DLD1 (cell line): ENCODE measurements around the gene MEGF11.

Experiments
- in situ Hi-C: cut with HindIII; loops from 2 replicates; pipeline ENCODE4 v1.10.0; 2017; ENCODE audit warnings: low sequenced_read_pairs

The MEGF11 gene

DNA sequence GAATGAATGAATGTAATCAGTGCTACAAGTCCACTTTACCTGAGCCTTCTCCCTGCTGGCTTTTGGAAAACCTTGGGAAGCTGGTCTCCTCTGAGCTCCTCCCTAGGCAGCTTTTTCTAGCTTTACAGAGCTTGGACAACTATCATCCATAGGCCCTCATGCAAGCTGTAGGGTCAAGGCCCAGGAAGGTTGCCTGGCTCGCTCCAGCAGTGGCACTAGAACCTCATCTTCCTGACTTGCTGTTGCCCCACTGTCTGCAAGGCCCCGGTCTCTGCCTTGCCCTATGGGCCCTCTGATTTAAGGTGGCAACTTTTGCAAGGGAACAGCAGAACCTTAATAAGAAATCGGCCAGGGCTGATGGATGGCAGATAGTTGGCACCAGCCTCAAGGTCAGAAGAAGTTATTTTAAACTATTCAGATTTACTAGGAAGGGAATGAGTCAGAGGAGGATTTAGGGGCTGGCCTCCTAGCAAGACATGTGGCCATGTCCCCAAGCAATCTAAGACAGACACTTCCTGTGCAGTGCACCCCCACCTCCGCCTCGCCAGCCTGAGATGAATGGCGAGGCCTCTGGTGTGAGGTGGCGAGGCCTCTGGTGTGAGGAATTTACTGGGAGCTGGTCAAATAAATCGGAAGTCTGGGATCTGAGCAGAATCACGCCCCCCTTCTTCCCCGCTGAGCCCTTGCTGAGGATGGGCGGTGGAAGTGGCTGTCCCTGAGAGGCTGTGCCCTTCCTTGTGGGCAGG lies 180.8 kb downstream of the MEGF11 start:
- in situ Hi-C loops: no loop called here

DNA sequence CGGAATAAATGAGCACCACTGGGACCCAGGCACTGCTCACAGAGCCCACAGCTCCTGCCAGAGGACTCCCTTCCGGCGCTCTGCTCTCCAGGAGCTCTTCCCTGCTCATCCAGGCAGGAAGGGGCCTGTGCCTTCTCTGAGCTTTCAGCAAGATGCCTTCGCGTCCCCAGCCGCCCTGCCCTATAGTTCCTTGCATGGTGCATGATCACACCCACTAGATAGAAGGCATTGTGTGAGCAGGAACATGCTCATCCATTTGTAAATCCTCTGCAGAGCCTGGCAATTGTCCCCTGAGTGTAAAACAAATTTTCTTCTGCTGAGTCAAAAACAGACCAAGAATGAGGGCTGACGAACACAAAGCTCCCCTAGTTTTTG lies 181.6 kb downstream of the MEGF11 start:
- in situ Hi-C loops: no loop called here

DNA sequence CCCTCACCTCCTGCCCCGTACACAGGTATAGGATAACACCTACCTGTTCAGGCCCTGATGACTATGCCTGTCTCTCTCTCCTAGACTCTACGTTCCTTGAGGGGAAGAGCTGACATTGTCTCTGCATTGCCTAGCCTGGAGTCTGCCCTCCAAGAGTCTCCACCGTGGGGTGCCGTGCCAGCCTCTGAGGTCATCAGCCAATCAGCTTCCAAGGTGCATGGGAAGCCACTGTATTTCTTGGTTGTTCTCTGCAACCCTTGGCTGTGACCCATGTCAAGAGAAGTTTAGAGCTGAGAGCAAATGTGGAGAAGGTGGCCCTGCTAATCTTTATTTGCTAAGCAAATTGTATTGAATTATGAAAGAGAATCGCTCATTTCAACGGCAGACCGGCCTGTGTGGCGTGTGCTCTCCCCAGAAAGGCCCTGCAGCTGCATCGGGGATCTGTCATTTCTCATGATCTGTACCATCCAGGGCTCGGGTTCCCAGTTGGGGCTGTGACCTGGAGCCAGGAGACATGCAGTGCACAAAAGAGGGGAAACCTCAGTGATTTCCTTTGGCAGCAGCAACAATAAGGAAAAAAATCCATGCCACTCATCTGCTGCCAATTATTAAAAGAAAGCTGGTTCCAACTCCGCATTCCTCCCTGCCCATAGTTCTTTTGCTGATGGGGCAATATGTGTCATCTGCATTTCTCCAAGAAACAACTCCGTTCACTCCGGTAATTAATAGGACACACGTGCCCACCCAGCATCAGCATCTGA lies 182.2 kb downstream of the MEGF11 start:
- in situ Hi-C loops: no loop called here

DNA sequence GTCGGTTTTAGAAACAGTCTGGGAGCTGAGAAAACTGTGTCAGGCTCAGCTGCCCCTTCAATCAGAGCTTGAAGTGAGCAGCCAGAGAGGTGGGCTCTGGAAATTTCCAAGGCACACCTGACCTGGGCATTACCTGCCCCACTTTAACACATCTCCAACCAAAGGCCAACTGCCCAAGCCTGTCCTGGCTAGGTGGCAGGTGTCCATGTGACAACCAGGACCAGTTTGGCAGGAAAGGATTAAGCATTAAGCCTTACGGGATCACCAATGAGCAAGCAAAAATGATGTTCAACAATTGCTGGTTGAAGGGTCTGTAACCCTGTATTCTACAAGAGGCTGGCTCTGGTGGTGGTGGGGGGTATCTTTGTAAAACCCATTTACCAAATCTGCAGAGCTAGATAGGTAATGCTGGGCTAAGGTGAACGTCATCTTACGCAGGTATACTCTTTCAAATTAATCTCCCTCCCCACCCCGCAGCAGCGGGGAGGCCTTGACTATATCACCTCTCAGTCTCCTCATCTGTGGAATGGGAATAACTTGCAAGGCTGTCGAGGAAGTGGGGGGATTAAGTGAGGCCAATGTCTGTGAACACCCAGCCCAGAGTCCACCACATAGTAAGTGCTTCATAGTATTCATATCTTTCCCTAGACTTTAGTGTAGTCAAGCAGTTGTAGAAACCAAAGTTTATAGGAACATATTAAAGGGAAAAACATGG lies 183.2 kb downstream of the MEGF11 start:
- in situ Hi-C loops: no loop called here

DNA sequence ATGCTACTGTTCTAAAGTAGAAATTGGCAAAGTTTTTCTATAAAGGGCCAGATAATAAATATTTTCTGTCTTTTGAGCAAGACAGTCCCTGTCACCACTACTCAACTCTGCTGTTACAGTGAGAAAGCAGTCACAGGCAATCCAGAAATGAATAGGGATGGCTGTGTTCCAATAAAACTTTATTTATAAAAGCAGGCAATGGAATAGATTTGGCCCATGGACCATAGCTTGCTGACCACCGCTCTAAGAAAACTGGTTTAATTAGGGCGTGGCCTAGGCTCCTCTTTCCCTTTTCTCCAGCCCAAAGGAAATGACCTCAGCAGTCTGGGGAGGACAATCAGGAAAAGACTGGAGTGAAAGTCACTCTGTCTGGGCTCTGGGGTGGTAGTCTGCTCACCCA lies 183.8 kb downstream of the MEGF11 start:
- in situ Hi-C loops: no loop called here

DNA sequence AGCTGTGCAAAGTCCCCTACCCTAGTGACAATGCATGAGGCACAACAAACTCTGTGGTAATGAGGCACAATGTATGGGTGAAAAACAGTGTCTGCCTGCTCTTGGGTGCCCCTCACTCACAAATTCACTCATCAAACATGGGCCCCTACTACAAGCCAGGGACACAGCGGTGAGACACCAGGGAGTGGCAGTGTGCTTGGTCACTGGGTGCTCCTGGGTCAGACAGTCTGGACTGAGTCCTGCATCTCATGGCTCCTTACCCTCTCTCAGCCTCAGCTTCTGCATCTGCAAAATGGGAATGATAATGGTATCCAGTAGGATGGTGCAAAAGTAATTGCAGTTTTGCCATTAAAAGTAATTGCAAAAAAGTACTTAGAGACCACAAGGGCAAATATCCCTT lies 184.7 kb downstream of the MEGF11 start:
- in situ Hi-C loops: no loop called here

DNA sequence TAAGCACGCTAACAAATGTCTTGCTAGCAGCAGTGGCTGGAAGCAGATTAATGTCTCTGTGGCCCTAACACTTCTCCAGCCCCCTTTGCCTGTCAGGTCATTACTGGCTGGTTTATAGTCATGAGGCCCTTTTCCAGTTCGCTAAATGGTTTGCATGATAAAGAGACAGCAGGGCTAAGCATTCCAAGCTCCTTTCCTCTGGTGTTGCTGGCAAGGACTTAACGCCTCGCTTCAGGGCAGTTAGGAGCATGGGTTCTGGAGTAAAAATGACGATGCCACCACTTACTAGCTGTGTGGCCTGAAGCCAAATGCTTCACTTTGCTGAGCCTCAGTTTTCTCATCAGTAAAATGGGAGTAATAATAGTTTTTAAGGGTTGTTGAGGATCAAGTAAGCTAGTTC lies 185.9 kb downstream of the MEGF11 start:
- in situ Hi-C loops: no loop called here

DNA sequence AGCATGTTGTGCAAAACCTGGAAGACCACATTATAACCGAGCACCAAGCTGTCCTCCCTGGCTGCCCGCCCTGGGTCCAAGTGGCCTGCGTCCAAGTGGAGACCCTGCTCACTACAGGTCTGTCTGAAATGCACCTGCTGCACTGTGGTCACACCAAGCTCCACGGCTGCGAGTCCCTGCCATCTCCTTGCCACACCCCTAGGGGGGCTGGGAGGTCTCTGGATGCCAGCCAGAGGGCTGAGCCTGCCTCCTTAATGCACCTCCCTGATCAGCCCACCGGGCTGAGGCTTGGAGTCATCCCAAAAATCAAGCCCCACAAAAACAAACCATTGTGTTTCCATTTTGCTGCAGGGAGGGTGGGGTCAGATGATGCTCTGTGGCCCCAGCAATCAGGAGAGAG lies 187.1 kb downstream of the MEGF11 start:
- in situ Hi-C loops: no loop called here

DNA sequence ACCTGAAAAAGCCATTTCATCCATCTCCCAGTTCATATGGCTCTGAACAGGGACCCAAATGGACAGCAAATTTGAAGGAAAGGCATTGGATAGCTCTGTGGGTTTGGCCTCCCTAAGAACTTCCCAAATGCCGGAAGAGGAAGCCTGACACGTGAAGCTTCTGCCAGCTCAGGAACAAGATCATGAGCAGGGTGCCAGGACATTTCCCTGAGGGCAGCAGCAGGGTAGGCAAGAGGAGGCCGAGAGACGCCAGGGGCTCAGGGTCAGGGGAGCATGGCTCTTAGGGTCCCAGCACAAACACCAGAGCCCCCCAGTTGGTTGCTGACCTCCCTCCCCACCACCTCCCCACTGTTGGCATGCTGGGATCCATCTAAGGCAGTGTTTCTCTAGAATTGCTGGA lies 187.5 kb downstream of the MEGF11 start:
- in situ Hi-C loops: no loop called here

DNA sequence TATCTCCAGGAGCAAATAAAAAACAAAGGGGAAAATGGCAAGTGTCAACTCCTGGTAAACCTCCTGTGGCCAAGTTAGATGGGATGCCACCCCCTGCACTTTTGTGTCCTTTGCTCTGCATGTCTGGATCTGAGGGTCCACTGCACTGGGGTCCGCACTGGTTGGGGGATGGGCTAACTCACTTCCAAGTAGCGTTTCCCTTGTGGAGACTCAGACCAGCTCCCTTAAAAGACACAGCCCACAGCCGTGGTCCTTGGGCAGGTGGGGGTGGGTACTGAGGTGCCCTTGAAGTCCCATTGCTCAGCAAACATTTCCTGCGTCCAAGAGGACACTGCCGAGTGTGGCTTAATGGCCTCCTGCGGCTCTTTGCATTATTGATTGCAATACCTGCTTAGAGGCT lies 188.2 kb downstream of the MEGF11 start:
- in situ Hi-C loops: no loop called here

DNA sequence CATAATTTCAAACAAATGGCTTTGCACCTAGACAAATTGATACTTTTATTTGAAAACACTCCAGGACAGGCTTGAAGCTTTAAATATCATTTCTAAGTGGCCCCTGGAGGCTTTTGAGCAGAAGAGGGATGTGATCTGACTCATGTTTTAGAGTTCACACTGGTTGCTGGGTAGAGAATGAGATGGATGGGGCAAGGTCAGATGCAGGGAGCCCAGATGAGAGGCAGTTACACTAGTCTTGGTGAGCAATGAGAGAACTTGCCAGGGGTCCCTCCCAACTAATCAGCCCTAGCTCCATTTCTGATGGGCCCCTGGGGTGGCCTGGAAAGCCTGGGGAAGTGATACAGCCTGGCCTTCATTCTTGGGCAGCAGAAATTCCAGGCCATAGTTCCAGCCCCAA lies 190.4 kb downstream of the MEGF11 start:
- in situ Hi-C loops: no loop called here

DNA sequence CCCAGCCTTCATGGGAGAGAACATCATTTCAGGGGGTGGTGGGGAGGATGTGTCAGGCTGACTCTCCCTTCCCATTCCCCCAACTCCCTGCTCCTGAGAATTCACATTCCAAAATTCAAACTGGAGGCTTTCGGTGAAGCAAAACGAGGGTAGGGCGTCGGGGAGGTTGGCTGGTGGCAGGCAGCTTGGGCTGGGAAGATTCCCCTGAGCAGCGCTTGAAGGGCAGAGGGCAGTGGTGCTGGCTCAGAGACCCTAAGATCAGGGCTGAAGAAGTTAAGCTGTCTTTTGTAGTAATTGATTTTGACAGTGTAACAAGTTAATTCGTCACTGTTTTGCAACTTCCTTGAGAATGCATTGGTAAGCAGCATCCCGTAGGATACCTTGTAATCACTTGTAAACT lies 196.5 kb downstream of the MEGF11 start:
- in situ Hi-C loops: no loop called here

DNA sequence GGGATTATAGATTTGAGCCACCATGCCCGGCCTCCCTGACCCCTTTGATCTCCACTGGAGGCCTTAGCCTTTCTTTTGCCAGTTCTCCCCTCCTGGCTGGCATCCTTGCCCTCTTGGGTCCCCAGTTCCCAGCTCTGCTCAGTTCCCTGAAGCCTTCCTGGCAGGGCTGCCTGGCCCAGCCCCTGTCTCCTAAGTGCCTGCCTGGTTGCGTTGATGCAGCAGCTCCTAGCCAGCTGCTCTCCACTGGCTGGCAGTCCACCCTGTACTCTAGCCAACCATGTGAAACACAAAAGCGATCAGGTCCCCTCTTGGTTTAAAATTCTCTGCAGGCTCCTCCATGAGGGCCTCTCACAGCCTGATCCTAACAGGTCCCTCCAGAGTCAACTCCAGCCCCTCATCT lies 199.6 kb downstream of the MEGF11 start:
- in situ Hi-C loops: no loop called here

DNA sequence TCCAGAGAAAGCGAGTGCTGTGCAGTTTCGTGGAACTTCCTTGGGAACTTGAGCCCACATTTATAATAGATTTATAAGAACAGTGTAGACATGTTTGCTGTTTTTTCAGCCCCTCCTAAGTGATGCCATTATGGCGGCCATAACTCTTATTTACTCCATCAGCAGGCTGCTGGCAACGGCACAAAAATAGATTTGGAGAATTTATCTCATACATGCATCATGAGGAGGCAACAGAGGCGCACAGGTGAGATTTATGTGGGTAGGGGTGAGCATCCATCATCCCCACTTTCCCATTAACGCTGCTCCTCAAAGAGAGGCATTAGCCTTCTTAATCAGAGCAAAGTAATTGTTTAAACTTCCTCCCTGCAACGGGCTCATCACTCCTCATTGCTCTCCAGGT lies 201.7 kb downstream of the MEGF11 start:
- in situ Hi-C loops: no loop called here

DNA sequence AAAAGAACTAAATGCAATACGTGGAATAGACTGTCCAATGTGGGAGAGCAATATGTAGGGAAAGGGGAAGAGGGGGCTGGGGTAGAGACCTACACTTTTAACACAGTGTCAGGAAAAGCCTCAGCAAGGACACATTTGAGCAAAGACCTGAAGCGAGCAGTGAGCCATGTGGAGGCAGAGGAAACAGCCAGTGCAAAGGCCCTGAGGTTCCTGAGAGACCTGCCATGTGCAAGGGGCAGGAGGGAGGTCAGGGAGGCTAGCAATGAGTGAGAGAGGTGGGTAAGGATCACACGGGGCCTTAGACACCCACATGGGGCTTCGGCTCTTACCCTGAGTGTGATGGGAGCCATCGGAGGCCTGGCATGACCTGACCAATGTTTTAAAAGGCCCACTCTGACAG lies 203.3 kb downstream of the MEGF11 start:
- in situ Hi-C loops: no loop called here

DNA sequence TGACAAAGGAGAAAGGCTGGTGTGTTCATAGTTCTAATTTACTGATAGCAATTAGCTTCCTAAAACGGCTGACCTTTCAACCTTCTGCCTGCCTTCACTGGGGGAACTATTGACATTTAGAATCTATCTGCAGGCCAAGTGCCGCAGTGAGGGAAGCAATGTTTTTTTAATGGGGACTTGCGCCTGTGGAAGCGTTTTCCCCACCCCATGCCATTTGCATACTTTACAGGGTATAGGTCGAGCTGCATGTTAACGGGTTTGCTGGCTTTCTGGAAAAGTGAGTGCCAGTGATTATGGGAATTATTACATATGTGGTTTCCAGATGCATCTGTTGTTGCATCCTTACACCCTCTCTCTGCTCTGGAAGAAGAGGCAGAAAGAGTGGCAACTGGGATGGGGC lies 204.2 kb downstream of the MEGF11 start:
- in situ Hi-C loops: no loop called here

DNA sequence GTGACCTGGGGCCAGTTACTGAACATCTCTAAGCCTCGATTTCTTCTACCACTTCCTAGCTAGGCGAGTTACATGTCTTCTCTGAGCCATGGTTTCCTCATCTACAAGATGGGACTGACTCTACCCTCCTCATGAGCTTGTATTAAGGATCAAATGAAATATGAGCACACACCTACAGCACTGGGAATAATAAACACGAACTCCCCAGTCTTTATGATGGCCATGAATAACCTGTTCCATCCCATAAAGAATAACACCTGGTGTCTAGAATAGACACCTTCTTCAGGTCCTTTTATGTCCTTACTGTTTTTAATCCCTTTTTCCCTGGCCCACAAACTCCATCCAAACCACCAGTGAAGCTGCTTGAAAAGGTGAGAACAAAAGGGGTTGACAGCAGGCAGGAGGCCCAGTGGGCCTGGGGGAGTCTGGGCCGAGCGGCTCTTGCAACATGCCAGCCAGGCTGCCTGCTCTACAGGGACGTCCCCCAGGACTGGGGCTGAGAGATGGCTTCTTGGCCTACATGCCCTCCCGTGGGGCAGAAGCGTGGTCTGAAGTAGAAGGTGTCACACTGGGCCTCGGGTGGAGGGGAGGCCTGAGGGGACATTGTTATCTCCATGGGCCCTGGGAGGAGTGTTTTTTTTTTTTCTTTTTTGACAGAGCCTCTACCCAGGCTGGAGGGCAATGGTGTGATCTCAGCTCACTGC lies 206.1 kb downstream of the MEGF11 start:
- in situ Hi-C loops: no loop called here

DNA sequence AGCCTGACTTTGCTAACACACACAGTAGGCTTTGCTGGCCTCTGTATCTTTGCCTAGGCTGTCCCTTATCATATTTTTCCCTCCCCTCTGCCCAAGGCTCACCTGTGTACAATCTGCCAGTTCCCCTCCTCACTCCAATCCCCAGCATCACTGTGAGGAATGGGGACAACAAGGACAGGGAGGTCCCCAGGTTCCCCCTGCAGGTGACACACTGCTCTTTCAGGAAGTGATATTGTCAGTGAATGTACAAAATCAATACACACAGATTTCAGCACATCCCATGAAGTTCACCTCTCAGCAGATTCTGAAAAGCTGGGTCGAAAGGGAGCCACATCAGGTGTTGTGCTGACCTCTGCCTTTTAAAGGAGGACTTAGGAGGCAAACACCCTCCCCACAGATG lies 206.8 kb downstream of the MEGF11 start:
- in situ Hi-C loops: no loop called here

DNA sequence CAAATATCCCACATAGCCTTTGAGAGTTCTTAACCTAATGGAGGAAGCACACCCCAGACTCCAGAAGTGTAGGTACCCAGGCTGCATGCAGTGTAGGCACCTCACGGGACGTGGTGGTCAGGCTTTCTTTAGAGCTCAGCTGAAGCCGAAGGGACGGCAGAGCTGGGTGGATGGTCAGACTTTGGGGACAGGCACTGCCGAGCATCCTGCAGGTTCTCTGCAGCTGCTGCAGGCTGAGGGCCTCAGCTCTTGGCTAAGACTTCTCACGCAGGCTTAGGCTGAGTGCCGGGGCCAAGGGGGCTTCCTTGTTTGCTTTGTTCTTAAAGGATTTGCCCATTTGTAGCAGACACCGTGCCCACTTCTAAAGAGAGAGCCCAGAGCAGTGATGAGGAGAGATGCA lies 207.2 kb downstream of the MEGF11 start:
- in situ Hi-C loops: no loop called here

DNA sequence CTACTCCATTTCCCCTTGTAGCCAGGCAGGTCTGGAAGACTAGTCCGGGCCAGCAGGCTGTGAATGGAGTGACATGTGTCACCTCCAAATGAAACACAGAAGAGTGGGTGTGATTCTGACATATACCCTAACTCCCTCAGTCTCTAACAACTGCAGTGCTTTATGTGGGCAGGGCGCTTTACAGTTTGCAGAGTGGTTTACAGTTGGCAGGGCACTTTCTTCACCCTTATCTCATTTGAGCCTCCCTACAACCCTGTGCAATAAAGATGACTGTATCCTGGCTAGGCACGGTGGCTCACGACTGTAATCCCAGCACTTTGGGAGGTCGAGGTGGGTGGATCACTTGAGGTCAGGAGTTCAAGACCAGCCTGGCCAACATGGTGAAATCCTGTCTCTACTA lies 208.0 kb downstream of the MEGF11 start:
- in situ Hi-C loops: no loop called here

DNA sequence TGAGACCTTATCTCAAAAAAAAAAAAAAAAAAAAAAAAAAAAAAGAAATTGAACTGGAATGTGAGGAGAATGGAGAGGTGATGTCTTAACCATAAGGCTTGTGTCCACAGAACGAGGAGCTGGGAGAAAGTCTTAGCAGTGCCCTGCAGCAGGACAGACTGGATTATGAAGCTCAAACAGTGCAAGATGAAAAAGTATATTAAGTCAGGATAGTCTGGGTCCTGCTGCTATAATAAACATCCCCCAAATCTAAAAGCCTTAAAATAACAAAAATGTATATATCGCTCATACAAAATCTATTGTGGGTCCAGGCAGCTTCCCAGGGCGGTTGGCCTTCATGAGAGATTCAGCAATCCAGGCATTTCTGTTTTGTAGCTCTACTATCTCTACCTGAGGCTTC lies 208.7 kb downstream of the MEGF11 start:
- in situ Hi-C loops: no loop called here
